ENCODE measurements around the gene TXNDC8. TPM values are rescaled to one million over a fixed set of nuclear protein-coding genes. Genes with fewer than 3 reads are reported as not detected.

TXNDC8 gene
- total RNA-seq, 1 donor from 2014 or later = not detected

DNA sequence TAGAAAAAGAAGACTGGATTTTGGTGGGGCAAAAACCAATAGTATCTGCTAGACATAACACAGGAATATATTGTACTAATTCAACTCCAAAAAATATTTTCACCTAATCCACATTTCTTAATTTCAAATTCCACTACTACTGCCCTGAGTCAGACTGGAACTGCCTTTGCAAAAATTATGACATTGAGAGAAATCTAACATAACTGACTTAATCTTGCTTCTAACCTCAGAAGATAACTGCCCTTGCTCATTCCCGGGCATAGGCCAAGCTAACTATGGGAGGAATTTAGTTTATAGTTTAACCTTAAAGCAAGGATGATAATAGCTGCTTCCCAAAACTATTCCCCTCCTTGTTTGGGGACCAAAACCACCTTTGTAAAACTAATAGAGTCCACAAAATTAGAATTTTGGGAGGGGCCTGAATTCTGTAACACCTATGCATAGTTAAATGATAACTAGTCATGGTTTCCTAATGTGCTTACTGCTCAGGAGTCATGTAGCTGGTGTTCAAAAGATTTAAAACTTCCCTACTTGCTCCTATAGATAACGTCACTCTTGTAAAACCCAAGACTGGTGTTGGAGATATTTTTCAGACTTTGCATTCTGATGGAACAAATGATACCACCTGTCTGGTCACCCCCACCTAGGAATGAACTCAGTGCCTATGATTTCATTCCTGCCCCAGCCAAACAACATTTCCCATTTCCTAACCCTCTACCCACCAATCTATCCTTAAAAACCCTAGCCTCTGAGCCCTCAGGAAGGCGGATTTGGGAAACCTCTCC, 67.3 kb downstream of the TXNDC8 start:
- Histone ChIP-seq H3F3A (ENCODE audit: low read depth) (no peaks in the 10 kb centered on the region), H3K9me3 (ENCODE audit: low read depth) (no peaks in the 10 kb centered on the region), H3K9ac (no peak overlapping the region), H3K4me2 (no peak overlapping the region), H2AFZ (replicated peaks) (no peak overlapping the region), H3K4me1 (no peaks in the 10 kb centered on the region), H3K27ac (no peak overlapping the region), H4K20me1 (ENCODE audit: low read depth) (no peaks in the 10 kb centered on the region), H3K79me2 (ENCODE audit: low read depth) (no peaks in the 10 kb centered on the region), H3K36me3 (no peaks in the 10 kb centered on the region), H3K4me3 (no peak overlapping the region), H3K27me3 (no peaks in the 10 kb centered on the region)
- Mint-ChIP-seq H3K27ac (no peak overlapping the region), H3K4me3 (no peak overlapping the region), H3K36me3 (no peaks in the 10 kb centered on the region), H3K27me3 (ENCODE audit: insufficient read depth, low read depth) (no peaks in the 10 kb centered on the region), H3K9me3 (peaks cover 3% of the 10 kb centered on the region), H3K4me1 (no peaks in the 10 kb centered on the region)
- no peak for DNase-seq (ENCODE audit: low spot score)
- TF ChIP-seq EZH2 (IDR thresholded peaks at IDR 0.05) (no peak), EZH2phosphoT487 (IDR thresholded peaks at IDR 0.05) (no peak)
- TF ChIP-seq, protein P1, sequence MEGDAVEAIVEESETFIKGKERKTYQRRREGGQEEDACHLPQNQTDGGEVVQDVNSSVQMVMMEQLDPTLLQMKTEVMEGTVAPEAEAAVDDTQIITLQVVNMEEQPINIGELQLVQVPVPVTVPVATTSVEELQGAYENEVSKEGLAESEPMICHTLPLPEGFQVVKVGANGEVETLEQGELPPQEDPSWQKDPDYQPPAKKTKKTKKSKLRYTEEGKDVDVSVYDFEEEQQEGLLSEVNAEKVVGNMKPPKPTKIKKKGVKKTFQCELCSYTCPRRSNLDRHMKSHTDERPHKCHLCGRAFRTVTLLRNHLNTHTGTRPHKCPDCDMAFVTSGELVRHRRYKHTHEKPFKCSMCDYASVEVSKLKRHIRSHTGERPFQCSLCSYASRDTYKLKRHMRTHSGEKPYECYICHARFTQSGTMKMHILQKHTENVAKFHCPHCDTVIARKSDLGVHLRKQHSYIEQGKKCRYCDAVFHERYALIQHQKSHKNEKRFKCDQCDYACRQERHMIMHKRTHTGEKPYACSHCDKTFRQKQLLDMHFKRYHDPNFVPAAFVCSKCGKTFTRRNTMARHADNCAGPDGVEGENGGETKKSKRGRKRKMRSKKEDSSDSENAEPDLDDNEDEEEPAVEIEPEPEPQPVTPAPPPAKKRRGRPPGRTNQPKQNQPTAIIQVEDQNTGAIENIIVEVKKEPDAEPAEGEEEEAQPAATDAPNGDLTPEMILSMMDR (IDR thresholded peaks at IDR 0.05) = no peak

DNA sequence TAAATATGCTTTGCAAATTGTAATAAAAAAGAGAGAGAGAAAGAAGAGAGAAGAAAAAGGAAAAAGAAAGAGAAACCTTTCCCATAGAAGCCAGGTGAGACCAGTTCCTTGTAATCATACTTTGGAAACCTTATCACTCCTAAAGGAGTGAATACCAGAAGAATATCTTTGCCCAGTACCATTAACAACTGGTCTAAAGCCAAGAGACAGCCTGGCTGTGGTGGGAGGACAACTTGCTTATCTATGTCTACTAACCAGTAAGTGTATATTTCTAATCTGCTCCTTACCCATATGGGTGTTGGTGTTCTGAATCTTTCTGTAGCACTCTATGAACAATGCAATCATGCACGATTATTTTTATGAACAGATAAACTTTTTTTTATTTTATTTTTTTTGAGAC, 70.9 kb downstream of the TXNDC8 start:
- Histone ChIP-seq H4K20me1 (ENCODE audit: low read depth) (no peaks in the 10 kb centered on the region), H3F3A (ENCODE audit: low read depth) (no peaks in the 10 kb centered on the region), H3K4me2 (no peak overlapping the region), H3K27me3 (no peaks in the 10 kb centered on the region), H2AFZ (replicated peaks) (no peak overlapping the region), H3K4me3 (no peak overlapping the region), H3K9me3 (ENCODE audit: low read depth) (no peaks in the 10 kb centered on the region), H3K36me3 (no peaks in the 10 kb centered on the region), H3K27ac (no peak overlapping the region), H3K9ac (no peak overlapping the region), H3K4me1 (no peaks in the 10 kb centered on the region), H3K79me2 (ENCODE audit: low read depth) (no peaks in the 10 kb centered on the region)
- Mint-ChIP-seq H3K9me3 (peaks cover 11% of the 10 kb centered on the region), H3K4me3 (no peak overlapping the region), H3K36me3 (no peaks in the 10 kb centered on the region), H3K4me1 (no peaks in the 10 kb centered on the region), H3K27ac (no peak overlapping the region), H3K27me3 (ENCODE audit: insufficient read depth, low read depth) (no peaks in the 10 kb centered on the region)
- no peak for TF ChIP-seq EZH2phosphoT487 (IDR thresholded peaks at IDR 0.05)
- TF ChIP-seq EZH2 (IDR thresholded peaks at IDR 0.05) = no peak
- TF ChIP-seq, protein P1 (IDR thresholded peaks at IDR 0.05) = no peak
- DNase-seq (ENCODE audit: low spot score) = no peak

DNA sequence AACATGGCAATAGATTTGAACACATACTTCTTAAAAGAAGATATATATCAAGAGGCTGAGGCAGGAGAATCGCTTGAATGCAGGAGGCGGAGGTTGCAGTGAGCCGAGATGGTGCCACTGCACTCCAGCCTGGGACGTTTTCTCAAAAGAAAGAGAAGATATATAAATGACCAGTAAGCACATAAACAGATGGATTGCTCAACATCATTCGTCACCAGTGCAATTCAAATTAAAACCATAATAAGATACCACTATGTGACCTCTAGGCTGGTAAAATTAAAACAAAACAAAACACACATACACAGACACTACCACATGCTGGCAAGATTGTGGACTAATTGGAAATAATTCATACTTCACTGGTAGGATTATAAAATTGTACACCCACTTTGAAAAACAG, 76.0 kb downstream of the TXNDC8 start:
- Histone ChIP-seq H3K4me2 (no peak overlapping the region), H4K20me1 (ENCODE audit: low read depth) (no peaks in the 10 kb centered on the region), H3K27me3 (no peaks in the 10 kb centered on the region), H2AFZ (replicated peaks) (no peak overlapping the region), H3K9me3 (ENCODE audit: low read depth) (no peaks in the 10 kb centered on the region), H3K4me3 (no peak overlapping the region), H3K36me3 (no peaks in the 10 kb centered on the region), H3K4me1 (peaks cover 10% of the 10 kb centered on the region), H3K9ac (no peak overlapping the region), H3F3A (ENCODE audit: low read depth) (peaks cover 13% of the 10 kb centered on the region), H3K27ac (no peak overlapping the region), H3K79me2 (ENCODE audit: low read depth) (no peaks in the 10 kb centered on the region)
- Mint-ChIP-seq H3K4me1 (peaks cover 19% of the 10 kb centered on the region), H3K36me3 (no peaks in the 10 kb centered on the region), H3K4me3 (no peak overlapping the region), H3K9me3 (peaks cover 13% of the 10 kb centered on the region), H3K27me3 (ENCODE audit: insufficient read depth, low read depth) (peaks cover 2% of the 10 kb centered on the region), H3K27ac (no peak overlapping the region)
- TF ChIP-seq, protein P1 (IDR thresholded peaks at IDR 0.05) = no peak
- no peak for TF ChIP-seq EZH2 (IDR thresholded peaks at IDR 0.05)
- no peak for TF ChIP-seq EZH2phosphoT487 (IDR thresholded peaks at IDR 0.05)
- DNase-seq (ENCODE audit: low spot score) = no peak

Measured in neural progenitor cell (in vitro differentiated cells).